Trophoblast cell (in vitro differentiated cells and primary cell): ENCODE results near the gene MRPL28.

ENCODE experiments used
- DNase-seq, 2 donors: peaks; one replicate each; pipeline ENCODE4 v3.0.0-alpha.2; 2016
- H2AFZ ChIP-seq: 2 replicates; pipeline ENCODE4 v1.6.1; 2013; ENCODE audit warnings: low read length, moderate library complexity, mild to moderate bottlenecking; ENCODE audit not compliant: insufficient read depth, poor library complexity
- H2AK5ac ChIP-seq: 2 replicates; pipeline ENCODE4 v1.6.1; 2013; ENCODE audit warnings: mild to moderate bottlenecking, low read length
- H2BK120ac ChIP-seq: 2 replicates; pipeline ENCODE4 v1.6.1; 2013; ENCODE audit warnings: low read length, mild to moderate bottlenecking, moderate library complexity; ENCODE audit not compliant: insufficient read depth, poor library complexity
- H2BK12ac ChIP-seq: 2 replicates; pipeline ENCODE4 v1.6.1; 2013; ENCODE audit warnings: mild to moderate bottlenecking, low read length, moderate library complexity
- H2BK5ac ChIP-seq: 2 replicates; pipeline ENCODE4 v1.6.1; 2013; ENCODE audit warnings: low read length, low read depth, moderate library complexity, mild to moderate bottlenecking; ENCODE audit not compliant: poor library complexity
- H3K14ac ChIP-seq: 2 replicates; pipeline ENCODE4 v1.6.1; 2013; ENCODE audit warnings: mild to moderate bottlenecking, low read length
- H3K18ac ChIP-seq: 2 replicates; pipeline ENCODE4 v1.6.1; 2013; ENCODE audit warnings: mild to moderate bottlenecking, low read length
- H3K23ac ChIP-seq: 2 replicates; pipeline ENCODE4 v1.6.1; 2013; ENCODE audit warnings: low read length
- H3K27ac ChIP-seq: 2 replicates; pipeline ENCODE4 v1.5.1; 2013; ENCODE audit warnings: low read depth, mild to moderate bottlenecking, inconsistent platforms, low read length, moderate library complexity
- H3K27me3 ChIP-seq: 2 replicates; pipeline ENCODE4 v1.6.1; 2013; ENCODE audit warnings: inconsistent platforms, mild to moderate bottlenecking, low read length, moderate library complexity; ENCODE audit not compliant: insufficient read depth
- H3K36me3 ChIP-seq, 2 experiments: 1 replicate in 1 of 2; 2 replicates in 1 of 2; pipeline ENCODE4 v1.6.1; 2013; ENCODE audit warnings: low read length in 2 of 2, mild to moderate bottlenecking in 2 of 2, moderate library complexity in 1 of 2; ENCODE audit not compliant: insufficient read depth in 2 of 2, control insufficient read depth in 1 of 2
- H3K4ac ChIP-seq: 2 replicates; pipeline ENCODE4 v1.6.1; 2013; ENCODE audit warnings: low read depth, mild to moderate bottlenecking, low read length, moderate library complexity
- H3K4me1 ChIP-seq, 2 experiments: 1 replicate in 1 of 2; 2 replicates in 1 of 2; pipeline ENCODE4 v1.6.1; 2013; ENCODE audit warnings: low read length in 2 of 2, mild to moderate bottlenecking in 2 of 2, moderate library complexity in 1 of 2; ENCODE audit not compliant: insufficient read depth in 2 of 2, control insufficient read depth in 1 of 2
- H3K4me2 ChIP-seq: 2 replicates; pipeline ENCODE4 v1.6.1; 2013; ENCODE audit warnings: inconsistent platforms, mild to moderate bottlenecking, low read length, moderate library complexity
- H3K4me3 ChIP-seq: 2 replicates; pipeline ENCODE4 v1.5.1; 2013; ENCODE audit warnings: mild to moderate bottlenecking, low read depth, low read length, inconsistent platforms
- H3K79me1 ChIP-seq: one replicate; pipeline ENCODE4 v1.6.1; 2013; ENCODE audit warnings: low read length
- H3K79me2 ChIP-seq: 2 replicates; pipeline ENCODE4 v1.6.1; 2013; ENCODE audit warnings: low read length, mild to moderate bottlenecking; ENCODE audit not compliant: control insufficient read depth, insufficient read depth, poor library complexity
- H3K9ac ChIP-seq: 2 replicates; pipeline ENCODE4 v1.6.1; 2013; ENCODE audit warnings: mild to moderate bottlenecking, low read length
- H3K9me3 ChIP-seq: 2 replicates; pipeline ENCODE4 v1.6.1; 2013; ENCODE audit warnings: low read depth, mild to moderate bottlenecking, control low read depth, inconsistent platforms, low read length; ENCODE audit not compliant: insufficient read depth
- H4K12ac ChIP-seq: 2 replicates; pipeline ENCODE4 v1.6.1; 2013; ENCODE audit warnings: low read depth, mild to moderate bottlenecking, low read length, moderate library complexity
- H4K8ac ChIP-seq: 2 replicates; pipeline ENCODE4 v1.6.1; 2013; ENCODE audit warnings: low read depth, mild to moderate bottlenecking, low read length, moderate library complexity
- H4K91ac ChIP-seq: one replicate; pipeline ENCODE4 v1.6.1; 2013; ENCODE audit warnings: low read depth, mild to moderate bottlenecking, low read length, moderate library complexity
- WGBS: extraction: QIAGEN DNeasy Blood & Tissue Kit; methylation state at CpG from one replicate; pipeline ENCODE4 v1.1.7; 2013; ENCODE audit warnings: missing lambda C conversion rate; ENCODE audit not compliant: insufficient read length, insufficient coverage; ENCODE audit errors: extremely low coverage; 5-methylcytosine and 5-hydroxymethylcytosine counted together

MRPL28 gene

GRCh38 chr16:381012-381788, 10.9 kb upstream of the MRPL28 start:
- peak overlapping the region; percentile 90 for H4K91ac ChIP-seq
- peak overlapping the region; percentile 89 for H3K9ac ChIP-seq
- H2AFZ ChIP-seq: peak overlapping the region; percentile 79
- H4K12ac ChIP-seq: peak overlapping the region; percentile 52
- no CpG with 5 or more reads among the region's 73 CpGs for WGBS
- H3K4me1 ChIP-seq: peaks cover 14 to 26% of the 10 kb centered on the region in 2 experiments
- peaks cover 25% of the 10 kb centered on the region for H3K79me1 ChIP-seq
- H3K27ac ChIP-seq: peak overlapping the region; percentile 69
- peak overlapping the region; percentile 95 for H3K4ac ChIP-seq
- H2BK5ac ChIP-seq: peak overlapping the region; percentile 87
- DNase-seq: peak in 1 of 2 donors; percentile 36
- H3K9me3 ChIP-seq: peaks cover 3% of the 10 kb centered on the region
- peaks cover 16% of the 10 kb centered on the region for H3K79me2 ChIP-seq
- no peaks in the 10 kb centered on the region for H3K27me3 ChIP-seq
- peak overlapping the region; percentile 82 for H4K8ac ChIP-seq
- H3K23ac ChIP-seq: no peak overlapping the region
- peak overlapping the region; percentile 81 for H2AK5ac ChIP-seq
- H3K4me2 ChIP-seq: peak overlapping the region; percentile 83
- H3K36me3 ChIP-seq: peaks cover 17 to 20% of the 10 kb centered on the region in 2 experiments
- peak overlapping the region; percentile 59 for H2BK12ac ChIP-seq
- peak overlapping the region; percentile 76 for H2BK120ac ChIP-seq
- peak overlapping the region; percentile 89 for H3K4me3 ChIP-seq
- peak overlapping the region; percentile 97 for H3K18ac ChIP-seq
- peak overlapping the region; percentile 94 for H3K14ac ChIP-seq

GRCh38 chr16:380762-381011, 10.3 kb upstream of the MRPL28 start:
- peak overlapping the region; percentile 81 for H2AK5ac ChIP-seq
- WGBS: no CpG with 5 or more reads among the region's 12 CpGs
- H2AFZ ChIP-seq: peak overlapping the region; percentile 79
- DNase-seq: peak in 1 of 2 donors; percentile 33
- no peaks in the 10 kb centered on the region for H3K27me3 ChIP-seq
- peak overlapping the region; percentile 90 for H4K91ac ChIP-seq
- H3K18ac ChIP-seq: peak overlapping the region; percentile 91
- peaks cover 16% of the 10 kb centered on the region for H3K79me2 ChIP-seq
- peaks cover 3% of the 10 kb centered on the region for H3K9me3 ChIP-seq
- H3K27ac ChIP-seq: peak overlapping the region; percentile 40
- H3K4me1 ChIP-seq: peaks cover 13 to 26% of the 10 kb centered on the region in 2 experiments
- H2BK12ac ChIP-seq: peak overlapping the region; percentile 59
- H3K4me2 ChIP-seq: peak overlapping the region; percentile 83
- peak overlapping the region; percentile 95 for H3K4ac ChIP-seq
- H3K79me1 ChIP-seq: peaks cover 25% of the 10 kb centered on the region
- peak overlapping the region; percentile 94 for H3K14ac ChIP-seq
- peak overlapping the region; percentile 87 for H2BK5ac ChIP-seq
- H3K4me3 ChIP-seq: peak overlapping the region; percentile 89
- H4K12ac ChIP-seq: peak overlapping the region; percentile 52
- H3K36me3 ChIP-seq: peaks cover 22 to 25% of the 10 kb centered on the region in 2 experiments
- peak overlapping the region; percentile 82 for H4K8ac ChIP-seq
- peak overlapping the region; percentile 89 for H3K9ac ChIP-seq
- no peak overlapping the region for H3K23ac ChIP-seq
- peak overlapping the region; percentile 52 for H2BK120ac ChIP-seq

GRCh38 chr16:379961-380761, 9.8 kb upstream of the MRPL28 start:
- H3K36me3 ChIP-seq: peaks cover 25 to 28% of the 10 kb centered on the region in 2 experiments
- peak overlapping the region; percentile 83 for H3K4me2 ChIP-seq
- no peak overlapping the region for H2BK120ac ChIP-seq
- H2BK12ac ChIP-seq: no peak overlapping the region
- no peak overlapping the region for H2AFZ ChIP-seq
- no peak overlapping the region for H2AK5ac ChIP-seq
- H3K18ac ChIP-seq: peak overlapping the region; percentile 47
- no peak overlapping the region for H4K12ac ChIP-seq
- H4K8ac ChIP-seq: no peak overlapping the region
- no peak for DNase-seq
- no peak overlapping the region for H3K27ac ChIP-seq
- H3K79me2 ChIP-seq: peaks cover 16% of the 10 kb centered on the region
- H3K79me1 ChIP-seq: peaks cover 25% of the 10 kb centered on the region
- H2BK5ac ChIP-seq: no peak overlapping the region
- peak overlapping the region; percentile 33 for H3K14ac ChIP-seq
- no peak overlapping the region for H3K23ac ChIP-seq
- H3K4me3 ChIP-seq: no peak overlapping the region
- peaks cover 13 to 26% of the 10 kb centered on the region in 2 experiments for H3K4me1 ChIP-seq
- no peak overlapping the region for H4K91ac ChIP-seq
- peak overlapping the region; percentile 57 for H3K4ac ChIP-seq
- H3K9me3 ChIP-seq: peaks cover 3% of the 10 kb centered on the region
- no peaks in the 10 kb centered on the region for H3K27me3 ChIP-seq
- WGBS: no CpG with 5 or more reads among the region's 27 CpGs
- H3K9ac ChIP-seq: no peak overlapping the region

DNA sequence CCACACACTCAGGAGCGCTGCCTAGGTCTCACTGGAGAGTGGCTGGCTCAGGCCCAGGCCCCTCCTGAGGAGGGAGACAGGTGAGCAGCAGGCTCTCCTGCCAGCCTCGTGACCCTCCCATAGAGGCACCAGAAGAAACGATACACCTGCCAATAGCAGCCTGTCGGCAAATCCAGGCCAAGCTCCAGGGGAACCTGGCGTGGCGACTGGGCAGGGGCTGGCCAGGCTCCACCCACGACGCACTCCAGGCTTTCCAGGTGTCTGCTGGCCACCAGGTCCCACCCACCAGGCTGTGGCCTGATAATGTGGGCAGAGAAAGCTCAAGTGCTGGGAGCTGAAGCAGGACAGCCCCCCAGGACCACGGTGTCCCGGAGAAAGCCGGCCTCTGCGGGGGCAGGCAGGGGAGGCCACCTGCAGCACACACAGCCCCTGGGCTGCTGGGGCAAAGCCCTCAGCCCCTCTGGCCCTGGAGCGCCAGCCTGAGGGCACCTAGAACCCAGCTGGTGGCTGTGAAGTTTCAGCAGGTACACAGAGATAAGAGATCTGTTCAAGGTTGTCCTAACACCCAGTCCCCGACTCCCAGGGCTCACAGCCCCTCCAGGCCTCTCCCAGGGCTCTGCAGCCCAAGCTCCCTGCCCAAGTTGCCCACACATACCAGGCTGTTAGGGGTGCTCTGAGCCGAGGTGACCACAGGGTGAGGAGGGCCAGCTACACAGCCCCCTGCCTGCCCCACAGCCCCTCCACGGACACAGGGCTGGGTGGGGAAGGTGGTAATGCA, 9.0 kb upstream of the MRPL28 start:
- Histone ChIP-seq H3K4ac (peak overlapping the region; percentile 57), H2BK5ac (no peak overlapping the region), H3K18ac (peak overlapping the region; percentile 47), H2BK120ac (no peak overlapping the region), H2BK12ac (no peak overlapping the region), H3K27ac (no peak overlapping the region), H3K4me3 (no peak overlapping the region), H3K9me3 (peaks cover 3% of the 10 kb centered on the region), H4K12ac (no peak overlapping the region), H3K14ac (peak overlapping the region; percentile 33), H4K91ac (no peak overlapping the region), H3K9ac (no peak overlapping the region), H2AFZ (no peak overlapping the region), H3K79me1 (peaks cover 24% of the 10 kb centered on the region), H4K8ac (no peak overlapping the region), H3K36me3 (peaks cover 33 to 36% of the 10 kb centered on the region in 2 experiments), H2AK5ac (no peak overlapping the region), H3K79me2 (peaks cover 16% of the 10 kb centered on the region), H3K4me1 (peaks cover 13 to 26% of the 10 kb centered on the region in 2 experiments), H3K27me3 (no peaks in the 10 kb centered on the region), H3K4me2 (no peak overlapping the region), H3K23ac (no peak overlapping the region)
- no CpG with 5 or more reads among the region's 16 CpGs for WGBS
- peak; percentile 43 to 48 for DNase-seq
